Lung microvascular endothelial cell (primary cell): ENCODE results near the gene DIRAS3. TPM values are rescaled to one million over a fixed set of nuclear protein-coding genes. Genes with fewer than 3 reads are reported as not detected.
"Not testable (repeated sequence)": the region's sequence is repeated elsewhere in the genome, so short reads cannot be mapped to it uniquely, and the experiment has no call there.

Source experiments
- DNase-seq, 2 donors: peaks; one replicate each; pipeline versions ENCODE4 v3.0.0 to v3.0.0-alpha.2; 2010; ENCODE audit warnings: low read depth in 2 of 2
- total RNA-seq: library from RNA; depleted of rRNA; stranded (reverse); fragments of >200 nt; gene quantifications from 2 replicates; pipeline ENCODE4 v1.2.1, GENCODE V29; 2014

The DIRAS3 gene
- total RNA-seq, 1 donor from 2014 or later, result 3.4 TPM

- no peak for DNase-seq
Measured at GRCh38 chr1:68024635-68025338, 25.6 kb downstream of the DIRAS3 start.

GRCh38 chr1:68016381-68016780 is 34.0 kb downstream of the DIRAS3 start:
- DNase-seq, result no peak

- DNase-seq, result no peak
Measured at GRCh38 chr1:68015971-68016370, 34.5 kb downstream of the DIRAS3 start.

- DNase-seq, result peak in 1 of 2 donors; percentile 62
Measured at GRCh38 chr1:68015369-68015768, 35.1 kb downstream of the DIRAS3 start.

GRCh38 chr1:68013351-68013750 is 37.1 kb downstream of the DIRAS3 start:
- DNase-seq, result no peak

GRCh38 chr1:68011657-68012375 is 38.6 kb downstream of the DIRAS3 start:
- DNase-seq, result no peak

- DNase-seq, result peak; percentile 29 to 40
Measured at GRCh38 chr1:68010543-68010942, 39.9 kb downstream of the DIRAS3 start.

GRCh38 chr1:68010090-68010489 is 40.3 kb downstream of the DIRAS3 start:
- peak; percentile 36 to 56 for DNase-seq

GRCh38 chr1:68003626-68004025 is 46.8 kb downstream of the DIRAS3 start:
- DNase-seq, result not testable (repeated sequence)

- DNase-seq, result no peak
Measured at GRCh38 chr1:68000191-68000590, 50.2 kb downstream of the DIRAS3 start.

- DNase-seq, result no peak
Measured at GRCh38 chr1:67997746-67998145, 52.7 kb downstream of the DIRAS3 start.

Other genes starting within 250 kb of the DIRAS3 start
- 149 and 229 TPM in 2 replicates for gene GNG12, start 217.2 kb downstream of the DIRAS3 start, total RNA-seq
- gene WLS, start 181.9 kb upstream of the DIRAS3 start, total RNA-seq, result 20.2 and 47.9 TPM in 2 replicates